Lung (tissue), 12 donors: ENCODE measurements around the gene MIOS. TPM values are rescaled to one million over a fixed set of nuclear protein-coding genes. Genes with fewer than 3 reads are reported as not detected.

ENCODE experiments used
- ATAC-seq: fragments of 200-7000 bp; cut with Tn5 transposase; one replicate; pipeline ENCODE4 v1.9.1; 2020; ENCODE audit warnings: moderate number of reproducible peaks; ENCODE audit not compliant: insufficient read depth, low FRiP score
- DNase-seq, 3 donors: peaks; one replicate each; pipeline ENCODE4 v3.0.0-alpha.2; 2013 to 2017
- H3K27ac ChIP-seq, 2 donors: one replicate each; pipeline ENCODE4 v1.5.1; 2013; ENCODE audit warnings: mild to moderate bottlenecking in 2 of 2, moderate library complexity in 2 of 2, control low read depth in 1 of 2, inconsistent platforms in 1 of 2, low read depth in 1 of 2, low read length in 1 of 2
- H3K27me3 ChIP-seq, 3 donors: one replicate each; pipeline ENCODE4 v1.5.1; 2013; ENCODE audit warnings: low read length in 2 of 3; ENCODE audit not compliant: control insufficient read depth in 3 of 3, insufficient read depth in 3 of 3
- H3K36me3 ChIP-seq, 4 donors: one replicate each; pipeline ENCODE4 v1.5.1; 2013; ENCODE audit warnings: low read length in 4 of 4, mild to moderate bottlenecking in 1 of 4, moderate library complexity in 1 of 4; ENCODE audit not compliant: control insufficient read depth in 4 of 4, insufficient read depth in 4 of 4
- H3K4me1 ChIP-seq, 5 donors: one replicate each; pipeline ENCODE4 v1.5.1; 2013; ENCODE audit warnings: low read length in 5 of 5, mild to moderate bottlenecking in 2 of 5, moderate library complexity in 1 of 5; ENCODE audit not compliant: control insufficient read depth in 5 of 5, insufficient read depth in 5 of 5
- H3K4me3 ChIP-seq: one replicate; pipeline ENCODE4 v1.5.1; 2013; ENCODE audit warnings: mild to moderate bottlenecking, control low read depth, moderate library complexity
- H3K9ac ChIP-seq, 2 donors: one replicate each; pipeline ENCODE4 v1.5.1; 2013; ENCODE audit warnings: low read length in 2 of 2, control low read depth in 1 of 2; ENCODE audit not compliant: insufficient read depth in 1 of 2
- H3K9me3 ChIP-seq, 4 donors: one replicate each; pipeline ENCODE4 v1.5.1; 2013; ENCODE audit warnings: low read length in 3 of 4, mild to moderate bottlenecking in 1 of 4, moderate library complexity in 1 of 4; ENCODE audit not compliant: control insufficient read depth in 4 of 4, insufficient read depth in 3 of 4
- WGBS, 2 donors: extraction: QIAGEN DNeasy Blood & Tissue Kit; methylation state at CpG; one replicate each; pipeline ENCODE4 v1.1.7; 2013; 5-methylcytosine and 5-hydroxymethylcytosine counted together
- polyA plus RNA-seq, 2 donors: library from polyadenylated mRNA; stranded (reverse); fragments of 200-250 nt; gene quantifications; one replicate each; pipeline ENCODE4 v1.2.1, GENCODE V29; 2013
- total RNA-seq, 2 donors: library from RNA; depleted of rRNA in 1 of 2; stranded (reverse); fragments of >200 nt in 1 of 2; gene quantifications; one replicate each; pipeline ENCODE4 v1.2.1, GENCODE V29; 2014 to 2021
- TF ChIP-seq, protein P1 (sequence below): IDR thresholded peaks from 2 replicates; pipeline ENCODE4 v1.5.1; 2012; ENCODE audit warnings: mild to moderate bottlenecking; ENCODE audit errors: control extremely low read depth, extremely low read depth
- donor health status: control.
- donor health status: control.
- donor health status: Bipolar disorder and iron deficiency.
- donor health status: healthy.
- donor health status: DM: yes; HTN: yes; CAD: no.

MIOS gene
- total and polyA plus RNA-seq, 4 donors: 8.7 to 45.6 (median 24.0) TPM

DNA sequence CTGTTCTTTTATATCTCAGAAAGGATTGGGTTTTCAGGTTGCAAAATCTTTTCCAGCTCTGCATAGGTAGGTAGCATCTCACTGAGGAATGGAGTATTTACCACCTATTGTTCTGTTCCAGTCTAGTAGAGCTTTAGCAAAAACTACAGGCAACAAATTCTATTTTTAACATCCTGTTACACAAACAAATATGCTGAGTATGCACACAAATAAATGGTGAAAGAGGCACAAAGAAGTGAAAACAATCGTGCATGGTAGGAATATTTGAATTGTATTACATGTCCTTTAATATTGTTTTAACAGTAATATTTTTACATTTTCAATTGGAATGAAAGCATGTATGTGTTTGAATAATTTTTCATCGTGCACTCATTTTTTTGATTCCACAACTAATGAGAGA is 14.5 kb upstream of the MIOS start:
- 83 to 90% methylated on average over 2 of the region's 2 CpGs for WGBS, 2 donors
- TF ChIP-seq, protein P1, sequence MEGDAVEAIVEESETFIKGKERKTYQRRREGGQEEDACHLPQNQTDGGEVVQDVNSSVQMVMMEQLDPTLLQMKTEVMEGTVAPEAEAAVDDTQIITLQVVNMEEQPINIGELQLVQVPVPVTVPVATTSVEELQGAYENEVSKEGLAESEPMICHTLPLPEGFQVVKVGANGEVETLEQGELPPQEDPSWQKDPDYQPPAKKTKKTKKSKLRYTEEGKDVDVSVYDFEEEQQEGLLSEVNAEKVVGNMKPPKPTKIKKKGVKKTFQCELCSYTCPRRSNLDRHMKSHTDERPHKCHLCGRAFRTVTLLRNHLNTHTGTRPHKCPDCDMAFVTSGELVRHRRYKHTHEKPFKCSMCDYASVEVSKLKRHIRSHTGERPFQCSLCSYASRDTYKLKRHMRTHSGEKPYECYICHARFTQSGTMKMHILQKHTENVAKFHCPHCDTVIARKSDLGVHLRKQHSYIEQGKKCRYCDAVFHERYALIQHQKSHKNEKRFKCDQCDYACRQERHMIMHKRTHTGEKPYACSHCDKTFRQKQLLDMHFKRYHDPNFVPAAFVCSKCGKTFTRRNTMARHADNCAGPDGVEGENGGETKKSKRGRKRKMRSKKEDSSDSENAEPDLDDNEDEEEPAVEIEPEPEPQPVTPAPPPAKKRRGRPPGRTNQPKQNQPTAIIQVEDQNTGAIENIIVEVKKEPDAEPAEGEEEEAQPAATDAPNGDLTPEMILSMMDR: no peak
- H3K9me3 ChIP-seq: no peaks in the 10 kb centered on the region
- H3K36me3 ChIP-seq: peaks cover 0 to 4% (median 0%) of the 10 kb centered on the region in 4 donors
- no peak overlapping the region for H3K4me3 ChIP-seq
- no peak overlapping the region for H3K9ac ChIP-seq
- ATAC-seq (no peak), DNase-seq (no peak)
- peaks cover 0 to 2% (median 0%) of the 10 kb centered on the region in 5 donors for H3K4me1 ChIP-seq
- H3K27ac ChIP-seq: no peak overlapping the region
- no peaks in the 10 kb centered on the region for H3K27me3 ChIP-seq

GRCh38 chr7:7553386-7553785 is 13.3 kb upstream of the MIOS start:
- Histone ChIP-seq H3K9me3 (no peaks in the 10 kb centered on the region), H3K27ac (no peak overlapping the region), H3K36me3 (peaks cover 0 to 4% (median 0%) of the 10 kb centered on the region in 4 donors), H3K4me3 (no peak overlapping the region), H3K9ac (no peak overlapping the region), H3K27me3 (no peaks in the 10 kb centered on the region), H3K4me1 (peaks cover 0 to 2% (median 0%) of the 10 kb centered on the region in 5 donors)
- TF ChIP-seq, protein P1: no peak
- 92 to 99% methylated on average over 1 of the region's 1 CpG for WGBS, 2 donors
- DNase-seq: no peak
- ATAC-seq: no peak

- DNase-seq (no peak), ATAC-seq (no peak)
- Histone ChIP-seq H3K9me3 (no peaks in the 10 kb centered on the region), H3K4me3 (no peak overlapping the region), H3K9ac (no peak overlapping the region), H3K36me3 (peaks cover 0 to 4% (median 0%) of the 10 kb centered on the region in 4 donors), H3K27me3 (no peaks in the 10 kb centered on the region), H3K27ac (no peak overlapping the region), H3K4me1 (peaks cover 0 to 2% (median 0%) of the 10 kb centered on the region in 5 donors)
- 91 to 93% methylated on average over 5 of the region's 5 CpGs for WGBS, 2 donors
- TF ChIP-seq, protein P1: no peak
These were observed 12.7 kb upstream of the MIOS start for GRCh38 chr7:7554021-7554432.
